HT1080 (cell line): ENCODE data around the gene PEA15. TPM values are rescaled to one million over a fixed set of nuclear protein-coding genes. Genes with fewer than 3 reads are reported as not detected.

Experiments used
- DNase-seq: peaks from one replicate; pipeline ENCODE4 v3.0.0-alpha.2; 2015; ENCODE audit warnings: low read depth
- polyA plus RNA-seq, 2 experiments: library from polyadenylated mRNA; depleted of rRNA; stranded (reverse); fragments of >200 nt; gene quantifications; 2 replicates each; pipeline ENCODE4 v1.2.3, GENCODE V29; 2015
- total RNA-seq: library from RNA; depleted of rRNA; stranded (reverse); fragments of >200 nt; shearing (Covaris generic); gene quantifications from 2 replicates; pipeline ENCODE4 v1.2.3, GENCODE V29; 2014; rRNA removed

Gene PEA15
- total RNA-seq, result 129 and 187 TPM in 2 replicates
- polyA plus RNA-seq (2015; cell fraction: cytosol; rRNA removed), result 158 and 174 TPM in 2 replicates
- 58.4 and 68.9 TPM in 2 replicates for polyA plus RNA-seq (2015; cell fraction: nucleus; rRNA removed)

GRCh38 chr1:160205242-160206035 lies at the start of gene PEA15:
PEA15 (plus strand) TSS chr1:160205384; CDS start chr1:160211545, 6,161 bp downstream.
- DNase-seq, result peak; percentile 20

- DNase-seq, result no peak
These were observed 48.8 kb upstream of the PEA15 start for GRCh38 chr1:160156361-160156760.

GRCh38 chr1:160157174-160157573 lies 48.0 kb upstream of the PEA15 start:
- no peak for DNase-seq

GRCh38 chr1:160158031-160158430 lies 47.2 kb upstream of the PEA15 start:
- DNase-seq, result no peak

GRCh38 chr1:160158534-160158933 lies 46.6 kb upstream of the PEA15 start:
- DNase-seq, result no peak

- no peak for DNase-seq
These were observed 45.3 kb upstream of the PEA15 start for GRCh38 chr1:160159846-160160245.

GRCh38 chr1:160161965-160162705 lies 43.0 kb upstream of the PEA15 start:
- DNase-seq, result peak; percentile 23

GRCh38 chr1:160162931-160163330 lies 42.3 kb upstream of the PEA15 start:
- DNase-seq, result no peak

GRCh38 chr1:160163615-160164014 lies 41.6 kb upstream of the PEA15 start:
- no peak for DNase-seq

GRCh38 chr1:160164121-160164520 lies 41.1 kb upstream of the PEA15 start:
- DNase-seq, result no peak

- no peak for DNase-seq
These were observed 38.9 kb upstream of the PEA15 start for GRCh38 chr1:160166166-160166868.

GRCh38 chr1:160167056-160167455 lies 38.1 kb upstream of the PEA15 start:
- no peak for DNase-seq

GRCh38 chr1:160167580-160167979 lies 37.6 kb upstream of the PEA15 start:
- peak; percentile 27 for DNase-seq

- no peak for DNase-seq
These were observed 37.2 kb upstream of the PEA15 start for GRCh38 chr1:160168016-160168415.

GRCh38 chr1:160168609-160169369 lies 36.4 kb upstream of the PEA15 start:
- no peak for DNase-seq

- peak; percentile 15 for DNase-seq
These were observed 35.4 kb upstream of the PEA15 start for GRCh38 chr1:160169553-160170399.

- peak; percentile 56 for DNase-seq
These were observed 33.8 kb upstream of the PEA15 start for GRCh38 chr1:160171354-160171753.

GRCh38 chr1:160171980-160172379 lies 33.2 kb upstream of the PEA15 start:
- DNase-seq, result no peak

GRCh38 chr1:160177231-160177630 lies 28.0 kb upstream of the PEA15 start:
- DNase-seq, result no peak

GRCh38 chr1:160177667-160178066 lies 27.5 kb upstream of the PEA15 start:
- DNase-seq, result no peak
